ENCODE results near the gene NEDD4L.

NEDD4L gene

DNA sequence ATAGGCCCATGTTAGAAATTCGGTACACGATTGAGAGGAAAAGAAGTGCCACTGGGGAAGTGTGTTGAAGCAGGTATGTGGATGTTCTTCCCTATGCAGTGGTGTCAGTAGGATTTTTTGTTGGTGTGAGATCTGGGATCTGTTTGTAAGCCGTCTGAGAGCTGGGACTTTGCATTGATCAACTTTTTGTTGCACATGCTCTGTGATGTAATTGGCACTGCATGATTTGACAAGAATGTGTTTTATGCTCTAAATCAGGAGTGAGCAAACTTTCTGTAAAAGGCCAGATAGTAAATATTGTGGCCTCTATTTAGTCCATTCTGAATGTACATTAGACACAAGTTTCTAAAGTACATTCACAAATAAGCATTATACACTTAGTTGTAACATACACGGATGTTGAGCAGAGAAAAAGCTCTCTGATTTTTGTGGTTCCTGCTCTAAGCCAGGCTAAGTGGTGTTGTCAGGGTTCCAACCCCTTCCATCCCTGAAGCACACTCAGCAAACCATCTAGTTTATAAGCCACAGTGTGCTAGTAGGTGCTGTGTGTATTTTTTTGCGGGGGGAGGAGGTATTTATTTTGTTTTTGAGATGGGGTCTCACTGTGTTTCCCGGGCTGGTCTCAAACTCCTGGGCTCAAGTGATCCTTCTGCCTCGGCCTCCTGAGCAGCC is 235.6 kb downstream of the NEDD4L start:
- CTCF ChIA-PET, result no interaction called here
- H3K36me3 ChIP-seq (ENCODE audit: control insufficient read depth in 2 of 2, insufficient read depth in 1 of 2, low read length in 2 of 2), result no peaks in the 10 kb centered on the region; a peak in 1 of 3 replicates
- no peaks in the 10 kb centered on the region for H3K9me3 ChIP-seq (ENCODE audit: control insufficient read depth, insufficient read depth, low read depth, low read length)
- TF ChIP-seq ZNF473 (tag by site-specific recombination; IDR thresholded peaks at IDR 0.05) (no peak), ZNF777 (tag by site-specific recombination; IDR thresholded peaks at IDR 0.05; ENCODE audit: borderline replicate concordance) (no peak), ZSCAN16 (tag by site-specific recombination; IDR thresholded peaks at IDR 0.05) (no peak), ZNF350 (tag by site-specific recombination; IDR thresholded peaks at IDR 0.05) (no peak), ZNF488 (tag by site-specific recombination; IDR thresholded peaks at IDR 0.05) (no peak), ZNF830 (tag by site-specific recombination; IDR thresholded peaks at IDR 0.05; ENCODE audit: low read depth) (no peak), ZNF292 (tag by site-specific recombination; IDR thresholded peaks at IDR 0.05; ENCODE audit: borderline replicate concordance, low read depth) (no peak), ZNF24 (tag by site-specific recombination; IDR thresholded peaks at IDR 0.05) (no peak), ZNF114 (tag by site-specific recombination; IDR thresholded peaks at IDR 0.05) (no peak), ZNF521 (tag by site-specific recombination; IDR thresholded peaks at IDR 0.05) (no peak), ZNF660 (tag by site-specific recombination; IDR thresholded peaks at IDR 0.05) (no peak), ZEB2 (tag by site-specific recombination; IDR thresholded peaks at IDR 0.05) (no peak), ZNF518A (tag by site-specific recombination; conservative IDR thresholded peaks at IDR 0.05; ENCODE audit: low read depth) (no peak)
- H3K27ac ChIP-seq (ENCODE audit: extremely low read depth, low read depth, low read length), result no peak overlapping the region
- no peak overlapping the region for H3K4me3 ChIP-seq (ENCODE audit: low read depth, low read length)
- H3K4me1 ChIP-seq (ENCODE audit: control insufficient read depth, insufficient read depth, low read length), result peaks cover 12% of the 10 kb centered on the region
- POLR2A ChIA-PET, result no interaction called here

DNA sequence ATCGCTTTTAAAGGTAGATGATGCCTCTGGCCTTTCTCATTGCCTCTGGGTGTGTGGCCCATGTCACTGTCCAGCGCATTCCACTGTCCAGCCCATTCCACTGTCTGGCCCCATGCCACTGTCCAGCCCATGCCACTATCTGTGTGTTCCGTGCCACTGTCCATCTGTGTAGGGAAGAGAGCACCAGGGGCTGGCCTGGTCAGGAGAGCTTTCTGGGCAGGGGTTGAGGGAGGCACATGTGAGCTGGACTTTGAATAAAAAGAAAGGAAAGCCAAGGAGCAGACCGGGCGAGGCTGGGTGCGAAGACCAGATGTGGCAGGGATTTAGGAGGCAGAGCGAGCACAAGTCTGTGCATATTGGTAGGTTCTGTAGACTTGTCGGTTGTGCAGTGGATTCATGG is 236.2 kb downstream of the NEDD4L start:
- no peak overlapping the region for H3K27ac ChIP-seq (ENCODE audit: extremely low read depth, low read depth, low read length)
- H3K4me3 ChIP-seq (ENCODE audit: low read depth, low read length), result no peak overlapping the region
- H3K9me3 ChIP-seq (ENCODE audit: control insufficient read depth, insufficient read depth, low read depth, low read length), result no peaks in the 10 kb centered on the region
- ChIA-PET CTCF (no interaction called here), POLR2A (no interaction called here)
- no peaks in the 10 kb centered on the region; a peak in 1 of 3 replicates for H3K36me3 ChIP-seq (ENCODE audit: control insufficient read depth in 2 of 2, insufficient read depth in 1 of 2, low read length in 2 of 2)
- H3K4me1 ChIP-seq (ENCODE audit: control insufficient read depth, insufficient read depth, low read length), result peaks cover 12% of the 10 kb centered on the region
- TF ChIP-seq TSHZ1 (tag by site-specific recombination; IDR thresholded peaks at IDR 0.05; ENCODE audit: borderline replicate concordance), result no peak
- TF ChIP-seq TRIM28 (IDR thresholded peaks at IDR 0.05; ENCODE audit: borderline replicate concordance, low read length), result no peak
- no peak for TF ChIP-seq ZNF23 (tag by site-specific recombination; IDR thresholded peaks at IDR 0.05; ENCODE audit: borderline replicate concordance)
- TF ChIP-seq ZFP3 (tag by site-specific recombination; IDR thresholded peaks at IDR 0.05; ENCODE audit: low read depth), result no peak
- TF ChIP-seq ZNF549 (tag by site-specific recombination; IDR thresholded peaks at IDR 0.05), result no peak
- TF ChIP-seq ZNF354C (tag by site-specific recombination; IDR thresholded peaks at IDR 0.05; ENCODE audit: borderline replicate concordance, low read depth), result no peak
- TF ChIP-seq TCF7L2 (IDR thresholded peaks at IDR 0.05; ENCODE audit: borderline replicate concordance, low read depth, low read length), result no peak
- TF ChIP-seq PBX3 (CRISPR knock-in tag; IDR thresholded peaks at IDR 0.05), result no peak
- no peak for TF ChIP-seq ZNF561 (tag by site-specific recombination; IDR thresholded peaks at IDR 0.05; ENCODE audit: borderline replicate concordance)
- TF ChIP-seq ZNF169 (tag by site-specific recombination; IDR thresholded peaks at IDR 0.05), result no peak
